H9 (cell line): ENCODE measurements around the gene GOLGA7B. TPM values are rescaled to one million over a fixed set of nuclear protein-coding genes. Genes with fewer than 3 reads are reported as not detected.
"Not testable (repeated sequence)": the region's sequence is repeated elsewhere in the genome, so short reads cannot be mapped to it uniquely, and the experiment has no call there.

ENCODE experiments used
- DNase-seq: peaks from one replicate; pipeline ENCODE4 v3.0.0-alpha.2; 2017
- H2AFZ ChIP-seq: one replicate; pipeline ENCODE4 v1.6.1; 2013; ENCODE audit warnings: mild to moderate bottlenecking, low read length, control low read depth, moderate library complexity
- H2AK5ac ChIP-seq: 2 replicates; pipeline ENCODE4 v1.6.1; 2013; ENCODE audit warnings: low read length, control low read depth, mixed read lengths; ENCODE audit not compliant: insufficient read length
- H2BK120ac ChIP-seq: one replicate; pipeline ENCODE4 v1.6.1; 2013; ENCODE audit warnings: low read depth, mild to moderate bottlenecking, low read length, control low read depth, inconsistent platforms; ENCODE audit not compliant: poor library complexity, severe bottlenecking
- H2BK12ac ChIP-seq: 2 replicates; pipeline ENCODE4 v1.6.1; 2013; ENCODE audit warnings: low read length, control low read depth, mixed read lengths, low read depth; ENCODE audit not compliant: insufficient read length
- H2BK15ac ChIP-seq: 2 replicates; pipeline ENCODE4 v1.6.1; 2013; ENCODE audit warnings: low read depth, low read length, control low read depth
- H2BK20ac ChIP-seq: one replicate; pipeline ENCODE4 v1.6.1; 2013; ENCODE audit warnings: low read depth, mild to moderate bottlenecking, low read length, control low read depth, inconsistent platforms; ENCODE audit not compliant: poor library complexity, severe bottlenecking
- H2BK5ac ChIP-seq: 2 replicates; pipeline ENCODE4 v1.6.1; 2013; ENCODE audit warnings: low read length, control low read depth, mixed read lengths; ENCODE audit not compliant: insufficient read length
- H3K14ac ChIP-seq: 2 replicates; pipeline ENCODE4 v1.6.1; 2013; ENCODE audit warnings: low read length, control low read depth; ENCODE audit not compliant: insufficient read depth
- H3K18ac ChIP-seq: 2 replicates; pipeline ENCODE4 v1.6.1; 2013; ENCODE audit warnings: low read depth, mild to moderate bottlenecking, mixed read lengths, low read length, control low read depth; ENCODE audit not compliant: insufficient read length
- H3K23ac ChIP-seq: 2 replicates; pipeline ENCODE4 v1.6.1; 2013; ENCODE audit warnings: low read length, control low read depth, mixed read lengths, low read depth; ENCODE audit not compliant: insufficient read length
- H3K23me2 ChIP-seq: 2 replicates; pipeline ENCODE4 v1.6.1; 2013; ENCODE audit warnings: low read depth, mild to moderate bottlenecking, mixed read lengths, low read length, control low read depth; ENCODE audit not compliant: insufficient read length, poor library complexity, severe bottlenecking
- H3K27ac ChIP-seq: 2 replicates; pipeline ENCODE4 v1.5.1; 2013; ENCODE audit warnings: low read length, control low read depth, mixed read lengths, low read depth; ENCODE audit not compliant: insufficient read length
- H3K27me3 ChIP-seq: 2 replicates; pipeline ENCODE4 v1.6.1; 2013; ENCODE audit warnings: low read length, control low read depth, inconsistent platforms; ENCODE audit not compliant: insufficient read depth
- H3K4ac ChIP-seq: 2 replicates; pipeline ENCODE4 v1.6.1; 2013; ENCODE audit warnings: low read depth, mild to moderate bottlenecking, control low read depth, inconsistent platforms, low read length, moderate library complexity
- H3K4me1 ChIP-seq: 2 replicates; pipeline ENCODE4 v1.6.1; 2013; ENCODE audit warnings: low read length, control low read depth, inconsistent platforms; ENCODE audit not compliant: insufficient read depth
- H3K4me2 ChIP-seq: 2 replicates; pipeline ENCODE4 v1.6.1; 2013; ENCODE audit warnings: low read length, control low read depth, mixed read lengths; ENCODE audit not compliant: insufficient read length, insufficient read depth
- H3K56ac ChIP-seq: 2 replicates; pipeline ENCODE4 v1.6.1; 2013; ENCODE audit warnings: low read depth, mild to moderate bottlenecking, mixed read lengths, low read length, control low read depth; ENCODE audit not compliant: insufficient read length
- H3K79me1 ChIP-seq: 2 replicates; pipeline ENCODE4 v1.6.1; 2013; ENCODE audit warnings: low read depth, mild to moderate bottlenecking, moderate library complexity, low read length, control low read depth, inconsistent platforms; ENCODE audit not compliant: insufficient read depth, poor library complexity, severe bottlenecking
- H3K79me2 ChIP-seq: 2 replicates; pipeline ENCODE4 v1.6.1; 2013; ENCODE audit warnings: low read length, control low read depth, inconsistent platforms; ENCODE audit not compliant: insufficient read depth
- H3K9ac ChIP-seq: 2 replicates; pipeline ENCODE4 v1.6.1; 2013; ENCODE audit warnings: low read length, control low read depth, mixed read lengths; ENCODE audit not compliant: insufficient read length; ENCODE audit errors: extremely low read depth
- H3K9me3 ChIP-seq: one replicate; pipeline ENCODE4 v1.6.1; 2013; ENCODE audit warnings: low read depth, low read length, inconsistent platforms; ENCODE audit not compliant: control insufficient read depth
- H3T11ph ChIP-seq: one replicate; pipeline ENCODE4 v1.6.1; 2013; ENCODE audit warnings: mild to moderate bottlenecking, low read length, control low read depth, inconsistent platforms
- H4K20me1 ChIP-seq: one replicate; pipeline ENCODE4 v1.6.1; 2013; ENCODE audit not compliant: control insufficient read depth, insufficient read length, insufficient read depth
- H4K5ac ChIP-seq: 2 replicates; pipeline ENCODE4 v1.6.1; 2013; ENCODE audit warnings: low read depth, mild to moderate bottlenecking, mixed read lengths, low read length, control low read depth; ENCODE audit not compliant: insufficient read length
- H4K8ac ChIP-seq: replicated peaks from 2 replicates; pipeline ENCODE4 v1.6.1; 2013; ENCODE audit warnings: low read length, control low read depth, mixed read lengths, low read depth; ENCODE audit not compliant: insufficient read length
- H4K91ac ChIP-seq: 2 replicates; pipeline ENCODE4 v1.6.1; 2013; ENCODE audit warnings: low read depth, mild to moderate bottlenecking, moderate library complexity, mixed read lengths, low read length, control low read depth; ENCODE audit not compliant: insufficient read length
- H3K27ac Mint-ChIP-seq, 3 experiments: 2 replicates in 2 of 3; 3 replicates in 1 of 3; pipeline ENCODE4 v1.8.0; 2020 to 2021; ENCODE audit warnings: mixed read lengths in 3 of 3, mild to moderate bottlenecking in 1 of 3, moderate library complexity in 1 of 3
- H3K27me3 Mint-ChIP-seq: 2 replicates; pipeline ENCODE4 v1.8.0; 2021; ENCODE audit warnings: low read depth, mild to moderate bottlenecking, moderate library complexity, mixed read lengths
- H3K36me3 Mint-ChIP-seq, 3 experiments: 2 replicates in 2 of 3; 3 replicates in 1 of 3; pipeline ENCODE4 v1.8.0; 2020 to 2021; ENCODE audit warnings: low read depth in 3 of 3, mixed read lengths in 3 of 3; ENCODE audit not compliant: insufficient read depth in 1 of 3
- H3K4me1 Mint-ChIP-seq, 2 experiments: 2 replicates each; pipeline ENCODE4 v1.8.0; 2020; ENCODE audit warnings: mixed read lengths in 2 of 2
- H3K4me3 Mint-ChIP-seq, 2 experiments: 2 replicates in 1 of 2; 3 replicates in 1 of 2; pipeline ENCODE4 v1.8.0; 2020 to 2021; ENCODE audit warnings: mild to moderate bottlenecking in 2 of 2, mixed read lengths in 2 of 2, moderate library complexity in 1 of 2
- H3K9me3 Mint-ChIP-seq, 2 experiments: 2 replicates in 1 of 2; 3 replicates in 1 of 2; pipeline ENCODE4 v1.8.0; 2020; ENCODE audit warnings: mild to moderate bottlenecking in 2 of 2, mixed read lengths in 2 of 2, moderate library complexity in 1 of 2
- WGBS: extraction: QIAGEN DNeasy Blood & Tissue Kit; methylation state at CpG from one replicate; pipeline ENCODE4 v1.1.7; 2013; ENCODE audit warnings: missing lambda C conversion rate, low lambda C conversion rate, mixed read lengths; ENCODE audit not compliant: insufficient read length; ENCODE audit errors: extremely low coverage; 5-methylcytosine and 5-hydroxymethylcytosine counted together
- total RNA-seq: library from RNA; stranded (reverse); gene quantifications from 2 replicates; pipeline ENCODE4 v1.2.1, GENCODE V29; 2021

Gene GOLGA7B
- total RNA-seq, 1 experiment from 2014 or later = 0.04 TPM

DNA sequence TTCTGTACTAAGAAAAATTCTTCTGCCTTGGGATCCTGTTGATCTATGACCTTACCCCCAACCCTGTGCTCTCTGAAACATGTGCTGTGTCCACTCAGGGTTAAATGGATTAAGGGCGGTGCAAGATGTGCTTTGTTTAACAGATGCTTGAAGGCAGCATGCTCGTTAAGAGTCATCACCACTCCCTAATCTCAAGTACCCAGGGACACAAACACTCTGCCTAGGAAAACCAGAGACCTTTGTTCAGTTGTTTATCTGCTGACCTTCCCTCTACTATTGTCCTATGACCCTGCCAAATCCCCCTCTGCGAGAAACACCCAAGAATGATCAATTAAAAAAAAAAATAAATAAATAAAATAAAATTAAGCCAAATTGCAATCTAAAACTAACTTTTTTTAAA, 7.5 kb upstream of the GOLGA7B start:
- not testable (repeated sequence) for H2AK5ac ChIP-seq, H3K9ac ChIP-seq, H3K23me2 ChIP-seq, H2AFZ ChIP-seq, DNase-seq, H2BK5ac ChIP-seq, H3K27ac Mint-ChIP-seq, H3K9me3 Mint-ChIP-seq, H3K4me3 Mint-ChIP-seq, H3K27me3 ChIP-seq, H3K18ac ChIP-seq, H3K56ac ChIP-seq, H3K23ac ChIP-seq, H3K9me3 ChIP-seq, H3K79me2 ChIP-seq, H2BK15ac ChIP-seq, H2BK12ac ChIP-seq, H3K36me3 Mint-ChIP-seq, H3K4me1 Mint-ChIP-seq, H4K8ac ChIP-seq, H3K27ac ChIP-seq, H3K4me2 ChIP-seq, H3K14ac ChIP-seq, H2BK120ac ChIP-seq, H4K91ac ChIP-seq, H2BK20ac ChIP-seq, H3K4ac ChIP-seq, H3K79me1 ChIP-seq, H4K20me1 ChIP-seq, H4K5ac ChIP-seq, H3T11ph ChIP-seq, H3K4me1 ChIP-seq
- no CpG with 5 or more reads among the region's 3 CpGs for WGBS
- H3K27me3 Mint-ChIP-seq = peaks cover 32% of the 10 kb centered on the region
